Measurements from ENCODE around the gene THUMPD1. TPM values are rescaled to one million over a fixed set of nuclear protein-coding genes. Genes with fewer than 3 reads are reported as not detected.

Gene THUMPD1
- total RNA-seq, 4 donors from 2014 or later = 42.0 to 61.7 (median 53.8) TPM

DNA sequence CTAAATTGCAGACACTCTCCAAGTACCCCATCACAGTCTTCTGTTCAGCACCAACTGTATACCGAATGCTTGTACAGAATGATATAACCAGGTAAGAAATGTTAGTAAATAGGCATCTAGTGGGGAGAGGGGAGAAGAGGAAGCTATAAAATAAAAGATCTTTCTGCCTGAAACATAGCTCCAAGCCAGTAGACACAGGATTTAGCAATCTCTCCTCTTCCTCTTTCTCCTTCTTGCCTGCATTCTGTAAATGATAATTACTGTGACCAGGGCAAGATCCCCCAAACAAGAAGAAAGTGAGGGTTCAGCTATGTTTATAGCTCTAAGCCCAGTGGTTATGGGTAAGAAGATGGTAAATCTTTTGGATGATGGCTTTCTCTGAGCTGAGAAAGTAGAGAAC lies 40.1 kb upstream of the THUMPD1 start:
- TF ChIP-seq POLR2A (IDR thresholded peaks at IDR 0.05) (no peak), CTCF (IDR thresholded peaks at IDR 0.05 in 4 of 5, conservative IDR thresholded peaks at IDR 0.05 in 1 of 5) (no peak)
- ATAC-seq = no peak
- Histone ChIP-seq H3K9me3 (no peaks in the 10 kb centered on the region), H3K4me3 (no peak overlapping the region), H3K4me1 (no peaks in the 10 kb centered on the region), H3K36me3 (peaks cover 0 to 5% of the 10 kb centered on the region in 2 donors), H3K27me3 (no peaks in the 10 kb centered on the region), H3K27ac (no peak overlapping the region)
- no peak for DNase-seq
- in situ Hi-C loops (cut with MboI; ENCODE audit: low sequenced_read_pairs in 4 of 4) (no loop called here), intact Hi-C loops (cut with DNase I; ENCODE audit: low total_unique reads) (no loop called here)

- DNase-seq = no peak
- ATAC-seq = no peak
- Histone ChIP-seq H3K27ac (no peak overlapping the region), H3K4me1 (no peaks in the 10 kb centered on the region), H3K27me3 (no peaks in the 10 kb centered on the region), H3K36me3 (peaks cover 0 to 5% of the 10 kb centered on the region in 2 donors), H3K9me3 (no peaks in the 10 kb centered on the region), H3K4me3 (no peak overlapping the region)
- TF ChIP-seq POLR2A (IDR thresholded peaks at IDR 0.05) = no peak
- TF ChIP-seq CTCF (IDR thresholded peaks at IDR 0.05 in 4 of 5, conservative IDR thresholded peaks at IDR 0.05 in 1 of 5) = peak in 1 of 5 experiments; percentile 18
- intact Hi-C loops (cut with DNase I; ENCODE audit: low total_unique reads) = no loop called here
- in situ Hi-C loops (cut with MboI; ENCODE audit: low sequenced_read_pairs in 4 of 4) = no loop called here
Observed at GRCh38 chr16:20774703-20775362, 33.2 kb upstream of the THUMPD1 start.

- TF ChIP-seq POLR2A (IDR thresholded peaks at IDR 0.05) (no peak), CTCF (IDR thresholded peaks at IDR 0.05 in 4 of 5, conservative IDR thresholded peaks at IDR 0.05 in 1 of 5) (no peak)
- Histone ChIP-seq H3K27ac (no peak overlapping the region), H3K27me3 (no peaks in the 10 kb centered on the region), H3K4me1 (no peaks in the 10 kb centered on the region), H3K36me3 (peaks cover 0 to 5% of the 10 kb centered on the region in 2 donors), H3K9me3 (no peaks in the 10 kb centered on the region), H3K4me3 (no peak overlapping the region)
- intact Hi-C loops (cut with DNase I; ENCODE audit: low total_unique reads) (no loop called here), in situ Hi-C loops (cut with MboI; ENCODE audit: low sequenced_read_pairs in 4 of 4) (no loop called here)
- DNase-seq (no peak), ATAC-seq (no peak)
Observed at GRCh38 chr16:20773679-20774078, 32.1 kb upstream of the THUMPD1 start.

DNA sequence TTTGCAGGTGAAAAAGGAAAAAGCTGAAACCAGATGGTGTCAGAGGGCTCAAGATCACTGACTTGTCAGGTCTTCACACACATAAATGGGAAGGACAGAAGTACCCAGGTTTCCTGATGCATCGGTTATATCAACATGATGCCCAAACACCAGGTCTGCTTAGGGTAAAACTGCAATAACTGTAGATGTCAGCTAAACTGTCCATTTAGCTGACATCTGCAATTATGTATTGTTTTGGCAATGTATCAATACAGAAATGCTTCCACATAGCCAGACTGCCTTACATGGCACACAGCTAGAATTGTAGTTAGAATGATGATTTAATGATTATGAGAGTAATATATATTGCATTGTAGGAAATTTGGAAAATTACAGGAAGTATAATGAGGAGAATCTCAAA lies 27.2 kb upstream of the THUMPD1 start:
- no peaks in the 10 kb centered on the region for H3K4me1 ChIP-seq
- ATAC-seq (no peak), DNase-seq (no peak)
- H3K27me3 ChIP-seq = no peaks in the 10 kb centered on the region
- H3K36me3 ChIP-seq = no peaks in the 10 kb centered on the region
- intact Hi-C loops (cut with DNase I; ENCODE audit: low total_unique reads) (no loop called here), in situ Hi-C loops (cut with MboI; ENCODE audit: low sequenced_read_pairs in 4 of 4) (no loop called here)
- H3K9me3 ChIP-seq = no peaks in the 10 kb centered on the region
- no peak overlapping the region for H3K27ac ChIP-seq
- no peak for TF ChIP-seq CTCF (IDR thresholded peaks at IDR 0.05 in 4 of 5, conservative IDR thresholded peaks at IDR 0.05 in 1 of 5)
- TF ChIP-seq POLR2A (IDR thresholded peaks at IDR 0.05) = no peak
- H3K4me3 ChIP-seq = no peak overlapping the region

DNA sequence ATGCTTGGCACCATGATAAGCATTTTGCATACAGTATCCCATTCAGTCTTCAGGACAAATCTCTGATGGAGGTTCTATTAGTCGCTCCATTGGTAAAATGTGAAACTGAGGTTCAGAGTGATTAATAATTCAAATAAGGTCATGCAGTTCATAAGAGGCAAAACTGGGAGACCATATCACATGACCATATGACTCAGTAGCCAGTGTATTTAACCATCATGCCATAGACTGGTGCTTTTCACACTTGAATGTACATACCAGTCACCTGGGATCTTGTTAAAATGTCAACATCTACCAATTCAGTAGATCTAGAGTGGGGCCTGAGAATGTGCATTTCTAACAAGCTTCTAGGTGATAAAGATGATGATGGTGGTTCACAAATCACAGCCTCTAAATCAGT lies 26.5 kb upstream of the THUMPD1 start:
- no peak overlapping the region for H3K4me3 ChIP-seq
- TF ChIP-seq POLR2A (IDR thresholded peaks at IDR 0.05) (no peak), CTCF (IDR thresholded peaks at IDR 0.05 in 4 of 5, conservative IDR thresholded peaks at IDR 0.05 in 1 of 5) (no peak)
- ATAC-seq = no peak
- in situ Hi-C loops (cut with MboI; ENCODE audit: low sequenced_read_pairs in 4 of 4) = no loop called here
- no peak for DNase-seq
- intact Hi-C loops (cut with DNase I; ENCODE audit: low total_unique reads) = no loop called here
- H3K36me3 ChIP-seq = no peaks in the 10 kb centered on the region
- H3K27me3 ChIP-seq = no peaks in the 10 kb centered on the region
- H3K27ac ChIP-seq = no peak overlapping the region
- no peaks in the 10 kb centered on the region for H3K4me1 ChIP-seq
- H3K9me3 ChIP-seq = no peaks in the 10 kb centered on the region

Data from gastrocnemius medialis (tissue), 4 donors.